Fibroblast of lung (primary cell): ENCODE measurements around the gene SLC35B4. TPM values are rescaled to one million over a fixed set of nuclear protein-coding genes. Genes with fewer than 3 reads are reported as not detected.

ENCODE experiments used
- DNase-seq, 2 donors: peaks; one replicate each; pipeline versions ENCODE4 v3.0.0 to v3.0.0-alpha.2; 2010; ENCODE audit warnings: low read depth in 2 of 2
- H2AFZ ChIP-seq: 2 replicates; pipeline ENCODE4 v1.5.1; 2012; ENCODE audit warnings: low read length, control low read depth, inconsistent platforms
- H3K27ac ChIP-seq: 2 replicates; pipeline ENCODE4 v1.5.1; 2011; ENCODE audit warnings: low read length, control low read depth; ENCODE audit not compliant: insufficient read depth
- H3K27me3 ChIP-seq: 2 replicates; pipeline ENCODE4 v1.5.1; 2011; ENCODE audit warnings: mild to moderate bottlenecking, low read length; ENCODE audit not compliant: control insufficient read depth, insufficient read depth
- H3K36me3 ChIP-seq: 2 replicates; pipeline ENCODE4 v1.5.1; 2011; ENCODE audit warnings: low read length; ENCODE audit not compliant: control insufficient read depth, insufficient read depth
- H3K4me1 ChIP-seq: 2 replicates; pipeline ENCODE4 v1.5.1; 2011; ENCODE audit warnings: low read length; ENCODE audit not compliant: control insufficient read depth, insufficient read depth; ENCODE audit errors: extremely low read depth
- H3K4me2 ChIP-seq: 2 replicates; pipeline ENCODE4 v1.5.1; 2011; ENCODE audit warnings: low read length, control low read depth; ENCODE audit not compliant: insufficient read depth; ENCODE audit errors: extremely low read depth
- H3K4me3 ChIP-seq, 4 experiments: fragments of 200-600 bp in 1 of 4; sonication (generic) in 1 of 4; replicated peaks in 1 of 4; 2 replicates each; pipeline ENCODE4 v1.5.1; 2011 to 2016; ENCODE audit warnings: low read length in 4 of 4, low read depth in 3 of 4, mild to moderate bottlenecking in 3 of 4, control low read depth in 2 of 4, inconsistent platforms in 1 of 4, mixed read lengths in 1 of 4; ENCODE audit not compliant: insufficient read depth in 1 of 4; ENCODE audit errors: control extremely low read depth in 1 of 4
- H3K79me2 ChIP-seq: 2 replicates; pipeline ENCODE4 v1.5.1; 2012; ENCODE audit warnings: mild to moderate bottlenecking, low read length, inconsistent platforms; ENCODE audit not compliant: control insufficient read depth, insufficient read depth
- H3K9ac ChIP-seq: 2 replicates; pipeline ENCODE4 v1.5.1; 2011; ENCODE audit warnings: mild to moderate bottlenecking, low read length, control low read depth; ENCODE audit not compliant: insufficient read depth
- H3K9me3 ChIP-seq: 2 replicates; pipeline ENCODE4 v1.5.1; 2012; ENCODE audit warnings: low read depth, low read length; ENCODE audit not compliant: control insufficient read depth, insufficient read depth
- H4K20me1 ChIP-seq: 2 replicates; pipeline ENCODE4 v1.5.1; 2011; ENCODE audit warnings: low read length; ENCODE audit not compliant: control insufficient read depth, insufficient read depth; ENCODE audit errors: extremely low read depth
- CTCF ChIP-seq, 2 donors: IDR thresholded peaks in 1 of 2; conservative IDR thresholded peaks in 1 of 2; 1 replicate in 1 of 2; 2 replicates in 1 of 2; pipeline ENCODE4 v1.5.1; 2011 to 2012; ENCODE audit warnings: low read length in 2 of 2, control low read depth in 1 of 2, inconsistent platforms in 1 of 2, low read depth in 1 of 2, mild to moderate bottlenecking in 1 of 2
- EZH2 ChIP-seq: IDR thresholded peaks from 2 replicates; pipeline ENCODE4 v1.5.1; 2012; ENCODE audit warnings: low read length, control low read depth, mild to moderate bottlenecking; ENCODE audit errors: missing control alignments
- polyA plus RNA-seq, 2 donors: library from polyadenylated mRNA; depleted of rRNA in 1 of 2; stranded (reverse) in 1 of 2; unstranded in 1 of 2; fragments of >200 nt; gene quantifications; 2 replicates each; pipeline ENCODE4 v1.2.1, GENCODE V29; 2011 to 2012; ENCODE audit warnings: missing spikeins in 1 of 2
- total RNA-seq: library from RNA; depleted of rRNA; stranded (reverse); fragments of >200 nt; gene quantifications from 2 replicates; pipeline ENCODE4 v1.2.1, GENCODE V29; 2014

The SLC35B4 gene
- total and polyA plus RNA-seq, 2 donors (not counting 1 experiment from before 2014, with no cell fraction given) = 13.7 to 20.1 TPM

DNA sequence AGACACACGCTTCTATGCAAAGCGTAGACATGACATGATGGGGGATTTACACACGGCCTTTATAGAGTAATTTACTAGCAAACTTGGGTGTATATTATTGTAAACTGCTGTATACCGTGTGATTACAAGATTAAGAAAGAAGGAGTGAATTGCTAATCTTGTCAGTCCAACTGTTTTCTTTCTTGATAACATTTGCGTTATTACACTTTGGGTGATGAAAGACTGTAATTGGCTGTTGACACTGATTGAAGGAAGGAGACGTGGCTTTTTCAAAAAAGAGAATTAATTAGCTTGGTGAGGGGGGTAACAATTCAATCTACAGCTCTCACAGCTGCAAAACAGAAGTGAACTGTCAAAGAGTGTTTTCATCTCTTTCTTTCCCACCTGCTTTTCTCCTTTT, 32.7 kb downstream of the SLC35B4 start:
- Histone ChIP-seq H3K4me1 (no peaks in the 10 kb centered on the region), H3K27me3 (no peaks in the 10 kb centered on the region), H3K36me3 (no peaks in the 10 kb centered on the region), H3K4me3 (no peak overlapping the region), H4K20me1 (no peaks in the 10 kb centered on the region), H3K9me3 (no peaks in the 10 kb centered on the region), H2AFZ (no peak overlapping the region), H3K79me2 (no peaks in the 10 kb centered on the region), H3K4me2 (no peak overlapping the region), H3K27ac (no peak overlapping the region), H3K9ac (no peak overlapping the region)
- no peak for DNase-seq
- TF ChIP-seq EZH2 (no peak), CTCF (conservative IDR thresholded peaks at IDR 0.05 in 1 of 2, IDR thresholded peaks at IDR 0.05 in 1 of 2; ENCODE audit: low read depth in 1 of 2, low read length in 2 of 2) (no peak)

DNA sequence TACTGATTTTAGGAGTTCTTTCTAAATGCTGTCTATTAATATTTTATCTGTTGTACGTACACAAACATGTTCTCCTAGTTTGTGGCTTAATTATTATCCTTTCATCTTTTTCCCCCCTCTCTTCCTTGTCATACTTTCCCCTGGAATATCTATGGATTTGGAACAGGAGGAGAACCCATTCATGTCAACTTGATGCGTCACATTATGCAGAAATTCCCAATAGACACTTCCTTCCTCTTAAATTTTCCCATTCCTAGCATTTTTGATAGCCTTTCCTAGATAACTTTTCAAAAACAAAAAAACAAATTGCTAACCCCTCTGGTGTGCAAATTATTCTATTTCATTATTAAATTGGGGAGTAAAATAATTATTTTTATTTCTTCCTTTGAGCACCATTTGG, 36.2 kb downstream of the SLC35B4 start:
- TF ChIP-seq CTCF (conservative IDR thresholded peaks at IDR 0.05 in 1 of 2, IDR thresholded peaks at IDR 0.05 in 1 of 2; ENCODE audit: low read depth in 1 of 2, low read length in 2 of 2) (no peak), EZH2 (no peak)
- DNase-seq = no peak
- H3K9ac ChIP-seq = no peak overlapping the region
- no peak overlapping the region for H3K4me3 ChIP-seq
- no peak overlapping the region for H3K4me2 ChIP-seq
- H3K36me3 ChIP-seq = no peaks in the 10 kb centered on the region
- no peaks in the 10 kb centered on the region for H4K20me1 ChIP-seq
- H3K79me2 ChIP-seq = no peaks in the 10 kb centered on the region
- no peak overlapping the region for H2AFZ ChIP-seq
- no peak overlapping the region for H3K27ac ChIP-seq
- no peaks in the 10 kb centered on the region for H3K9me3 ChIP-seq
- no peaks in the 10 kb centered on the region for H3K4me1 ChIP-seq
- H3K27me3 ChIP-seq = no peaks in the 10 kb centered on the region

DNA sequence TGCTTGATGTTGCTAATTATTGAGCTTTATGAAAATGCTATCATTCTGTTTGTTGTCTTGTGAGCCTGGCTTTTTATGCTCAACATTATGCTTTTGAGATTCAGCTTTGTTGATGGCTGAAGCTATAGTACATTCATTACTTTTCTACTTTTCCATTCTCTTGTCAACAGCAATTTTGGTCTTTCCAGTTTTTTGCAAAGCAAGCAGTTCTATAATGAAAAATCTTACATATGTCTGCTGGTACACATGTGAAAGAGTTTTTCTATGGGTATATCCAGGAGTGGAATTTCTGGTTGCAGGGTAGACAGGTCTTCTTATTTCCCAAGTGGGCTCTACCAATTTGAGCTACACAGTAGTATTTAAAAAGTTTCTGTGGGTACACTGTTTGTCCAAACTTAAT, 36.8 kb downstream of the SLC35B4 start:
- no peak overlapping the region for H3K4me2 ChIP-seq
- H4K20me1 ChIP-seq = no peaks in the 10 kb centered on the region
- no peaks in the 10 kb centered on the region for H3K27me3 ChIP-seq
- no peak overlapping the region for H3K9ac ChIP-seq
- H3K27ac ChIP-seq = no peak overlapping the region
- H3K9me3 ChIP-seq = no peaks in the 10 kb centered on the region
- DNase-seq = no peak
- no peak overlapping the region for H3K4me3 ChIP-seq
- H2AFZ ChIP-seq = no peak overlapping the region
- H3K36me3 ChIP-seq = no peaks in the 10 kb centered on the region
- no peaks in the 10 kb centered on the region for H3K79me2 ChIP-seq
- no peaks in the 10 kb centered on the region for H3K4me1 ChIP-seq
- TF ChIP-seq EZH2 = no peak
- TF ChIP-seq CTCF (conservative IDR thresholded peaks at IDR 0.05 in 1 of 2, IDR thresholded peaks at IDR 0.05 in 1 of 2; ENCODE audit: low read depth in 1 of 2, low read length in 2 of 2) = no peak
